Peyer's patch (tissue), 4 donors: Measurements from ENCODE around the gene TPM4. TPM values are rescaled to one million over a fixed set of nuclear protein-coding genes. Genes with fewer than 3 reads are reported as not detected.

Experiments used
- DNase-seq, 3 donors: peaks; one replicate each; pipeline ENCODE4 v3.0.0-alpha.2; 2017 to 2019
- H3K27ac ChIP-seq, 4 donors: fragments of 200-600 bp; sonication (generic); one replicate each; pipeline ENCODE4 v1.5.1; 2016 to 2019
- H3K27me3 ChIP-seq, 2 donors: fragments of 200-600 bp; sonication (generic); one replicate each; pipeline ENCODE4 v1.5.1; 2019
- H3K36me3 ChIP-seq, 3 donors: fragments of 200-600 bp; sonication (generic); one replicate each; pipeline ENCODE4 v1.5.1; 2016 to 2019
- H3K4me1 ChIP-seq, 4 donors: fragments of 200-600 bp; sonication (generic); one replicate each; pipeline ENCODE4 v1.5.1; 2016 to 2019
- H3K4me3 ChIP-seq, 4 donors: fragments of 200-600 bp; sonication (generic); 1 replicate in 3 of 4; 2 replicates in 1 of 4; pipeline ENCODE4 v1.5.1; 2016 to 2019; ENCODE audit warnings: mild to moderate bottlenecking in 1 of 4
- H3K9me3 ChIP-seq, 4 donors: fragments of 200-600 bp; sonication (generic); one replicate each; pipeline ENCODE4 v1.5.1; 2016 to 2019; ENCODE audit warnings: mild to moderate bottlenecking in 1 of 4
- CTCF ChIP-seq, 6 experiments: fragments of 450-650 bp in 4 of 6; fragments of 200-600 bp in 2 of 6; sonication (generic) in 1 of 6; IDR thresholded peaks; one replicate each; pipeline ENCODE4 v1.5.1; 2017 to 2019; ENCODE audit warnings: antibody characterized with exemption in 6 of 6, mild to moderate bottlenecking in 3 of 6, moderate library complexity in 1 of 6
- POLR2A ChIP-seq, 2 donors: fragments of 450-650 bp; IDR thresholded peaks; one replicate each; pipeline ENCODE4 v1.5.1; 2017; ENCODE audit warnings: antibody characterized with exemption in 2 of 2, mild to moderate bottlenecking in 2 of 2, moderate library complexity in 2 of 2
- total RNA-seq, 4 donors: library from RNA; depleted of rRNA; stranded (reverse); fragments of >200 nt; gene quantifications; one replicate each; pipeline ENCODE4 v1.1.0, GENCODE V29; 2016

TPM4 gene
- total RNA-seq, 4 donors from 2014 or later = 125 to 423 (median 139) TPM

GRCh38 chr19:16032509-16033135 lies 43.7 kb upstream of the TPM4 start:
- no peak for TF ChIP-seq POLR2A (IDR thresholded peaks at IDR 0.05)
- TF ChIP-seq CTCF (IDR thresholded peaks at IDR 0.05) = no peak
- Histone ChIP-seq H3K27me3 (no peaks in the 10 kb centered on the region), H3K4me3 (no peak overlapping the region), H3K27ac (no peak overlapping the region), H3K36me3 (no peaks in the 10 kb centered on the region), H3K4me1 (no peaks in the 10 kb centered on the region), H3K9me3 (no peaks in the 10 kb centered on the region)
- DNase-seq = peak in 1 of 3 donors; percentile 21

GRCh38 chr19:16033136-16033530 lies 43.2 kb upstream of the TPM4 start:
- DNase-seq = peak in 1 of 3 donors; percentile 21

GRCh38 chr19:16033721-16034120 lies 42.6 kb upstream of the TPM4 start:
- no peak overlapping the region for H3K27ac ChIP-seq
- no peaks in the 10 kb centered on the region for H3K9me3 ChIP-seq
- no peak overlapping the region for H3K4me3 ChIP-seq
- DNase-seq = no peak
- no peak for TF ChIP-seq POLR2A (IDR thresholded peaks at IDR 0.05)
- TF ChIP-seq CTCF (IDR thresholded peaks at IDR 0.05) = no peak
- H3K27me3 ChIP-seq = no peaks in the 10 kb centered on the region
- no peaks in the 10 kb centered on the region for H3K36me3 ChIP-seq
- no peaks in the 10 kb centered on the region for H3K4me1 ChIP-seq

More at GRCh38 chr19:16033136-16033530, 43.2 kb upstream of the TPM4 start:
- no peak overlapping the region for H3K27ac ChIP-seq
- no peaks in the 10 kb centered on the region for H3K4me1 ChIP-seq
- TF ChIP-seq CTCF (IDR thresholded peaks at IDR 0.05) (no peak), POLR2A (IDR thresholded peaks at IDR 0.05) (no peak)
- H3K27me3 ChIP-seq = no peaks in the 10 kb centered on the region
- H3K9me3 ChIP-seq = no peaks in the 10 kb centered on the region
- H3K36me3 ChIP-seq = no peaks in the 10 kb centered on the region
- no peak overlapping the region for H3K4me3 ChIP-seq

GRCh38 chr19:16034180-16034579 lies 42.1 kb upstream of the TPM4 start:
- no peak overlapping the region for H3K4me3 ChIP-seq
- H3K4me1 ChIP-seq = no peaks in the 10 kb centered on the region
- peak in 1 of 3 donors; percentile 41 for DNase-seq
- H3K9me3 ChIP-seq = no peaks in the 10 kb centered on the region
- no peaks in the 10 kb centered on the region for H3K36me3 ChIP-seq
- TF ChIP-seq CTCF (IDR thresholded peaks at IDR 0.05) (no peak), POLR2A (IDR thresholded peaks at IDR 0.05) (no peak)
- H3K27me3 ChIP-seq = no peaks in the 10 kb centered on the region
- H3K27ac ChIP-seq = no peak overlapping the region

- Histone ChIP-seq H3K4me3 (no peak overlapping the region), H3K4me1 (no peaks in the 10 kb centered on the region), H3K36me3 (no peaks in the 10 kb centered on the region), H3K27ac (no peak overlapping the region), H3K9me3 (no peaks in the 10 kb centered on the region), H3K27me3 (no peaks in the 10 kb centered on the region)
- no peak for TF ChIP-seq POLR2A (IDR thresholded peaks at IDR 0.05)
- no peak for TF ChIP-seq CTCF (IDR thresholded peaks at IDR 0.05)
- peak in 1 of 3 donors; percentile 34 for DNase-seq
These were observed 41.2 kb upstream of the TPM4 start for GRCh38 chr19:16034958-16035560.
